Coronary artery (tissue), 2 donors: ENCODE data around the gene PHF10.
"Not testable (repeated sequence)": the region's sequence is repeated elsewhere in the genome, so short reads cannot be mapped to it uniquely, and the experiment has no call there.

Experiments used
- DNase-seq: peaks from one replicate; pipeline ENCODE4 v3.0.0-alpha.2; 2017; ENCODE audit warnings: low spot score
- H3K27ac ChIP-seq, 2 donors: fragments of 200-600 bp; sonication (generic); one replicate each; pipeline ENCODE4 v1.5.1; 2016 to 2019
- H3K4me3 ChIP-seq: fragments of 200-600 bp; sonication (generic); 2 replicates; pipeline ENCODE4 v1.5.1; 2016; ENCODE audit warnings: mild to moderate bottlenecking, moderate library complexity
- CTCF ChIP-seq: fragments of 200-600 bp; sonication (generic); IDR thresholded peaks from one replicate; pipeline ENCODE4 v1.5.1; 2019; ENCODE audit warnings: antibody characterized with exemption

The PHF10 gene

GRCh38 chr6:169700296-169700695, 24.0 kb downstream of the PHF10 start:
- DNase-seq = no peak
- no peak for TF ChIP-seq CTCF
- peak overlapping the region; percentile 95 for H3K4me3 ChIP-seq
- H3K27ac ChIP-seq = no peak overlapping the region

- not testable (repeated sequence) for H3K4me3 ChIP-seq, DNase-seq, H3K27ac ChIP-seq
These were observed 27.2 kb downstream of the PHF10 start for GRCh38 chr6:169697115-169697514.

GRCh38 chr6:169695131-169695530, 29.2 kb downstream of the PHF10 start:
- no peak overlapping the region for H3K27ac ChIP-seq
- no peak for TF ChIP-seq CTCF
- no peak for DNase-seq

GRCh38 chr6:169692516-169692915, 31.8 kb downstream of the PHF10 start:
- Histone ChIP-seq H3K4me3 (no peak overlapping the region), H3K27ac (no peak overlapping the region)
- no peak for DNase-seq
- no peak for TF ChIP-seq CTCF

More at GRCh38 chr6:169695131-169695530, 29.2 kb downstream of the PHF10 start:
- H3K4me3 ChIP-seq = no peak overlapping the region

GRCh38 chr6:169691260-169691659, 33.0 kb downstream of the PHF10 start:
- TF ChIP-seq CTCF = no peak
- Histone ChIP-seq H3K27ac (no peak overlapping the region), H3K4me3 (no peak overlapping the region)
- DNase-seq = no peak

- no peak for TF ChIP-seq CTCF
- Histone ChIP-seq H3K27ac (no peak overlapping the region), H3K4me3 (no peak overlapping the region)
- DNase-seq = no peak
These were observed 35.0 kb downstream of the PHF10 start for GRCh38 chr6:169689287-169689686.

GRCh38 chr6:169685860-169686259, 38.4 kb downstream of the PHF10 start:
- TF ChIP-seq CTCF = no peak
- Histone ChIP-seq H3K4me3 (no peak overlapping the region), H3K27ac (no peak overlapping the region)
- DNase-seq = no peak

GRCh38 chr6:169684056-169684455, 40.2 kb downstream of the PHF10 start:
- no peak overlapping the region for H3K27ac ChIP-seq
- TF ChIP-seq CTCF = no peak
- no peak overlapping the region for H3K4me3 ChIP-seq
- no peak for DNase-seq
